H1 (cell line): ENCODE data around the gene IFNG-AS1. TPM values are rescaled to one million over a fixed set of nuclear protein-coding genes. Genes with fewer than 3 reads are reported as not detected.
A peak's percentile ranks its signal among the peaks of the same experiment; 100 is the strongest.

Experiments
- CTCF ChIA-PET: fragments of 300-600 bp; sonication (Branson Sonifier 250); formaldehyde crosslinking; loops from one replicate; lab custom pipeline; 2021; ENCODE audit not compliant: partially characterized antibody; lab: Charles Lee
- POLR2A ChIA-PET: fragments of 300-600 bp; sonication (Branson Sonifier 250); formaldehyde crosslinking; loops from one replicate; lab custom pipeline; 2021; ENCODE audit warnings: inconsistent platforms; ENCODE audit not compliant: partially characterized antibody; lab: Charles Lee
- DNase-seq, 2 experiments: peaks; one replicate each; pipeline versions ENCODE4 v3.0.0 to v3.0.0-alpha.2; 2010 to 2022; ENCODE audit warnings: low spot score in 2 of 2, low read depth in 1 of 2, mixed read lengths in 1 of 2
- FAIRE-seq: peaks from 2 replicates; lab custom pipeline; 2011; peaks lifted over from hg19 to GRCh38; lab: Jason Lieb, UNC
- H2AFZ ChIP-seq: 2 replicates; pipeline ENCODE4 v1.8.1; 2012; ENCODE audit warnings: low read length, inconsistent platforms
- H2AK5ac ChIP-seq: 2 replicates; pipeline ENCODE4 v1.6.1; 2013; ENCODE audit warnings: low read depth, low read length
- H2BK120ac ChIP-seq: replicated peaks from 2 replicates; pipeline ENCODE3; 2013; ENCODE audit warnings: low read depth, low read length, inconsistent platforms
- H2BK12ac ChIP-seq: 2 replicates; pipeline ENCODE4 v1.6.1; 2013; ENCODE audit warnings: low read depth, low read length
- H2BK15ac ChIP-seq: 2 replicates; pipeline ENCODE4 v1.6.1; 2013; ENCODE audit warnings: low read length
- H2BK20ac ChIP-seq: 2 replicates; pipeline ENCODE4 v1.6.1; 2013; ENCODE audit warnings: low read length
- H2BK5ac ChIP-seq: 2 replicates; pipeline ENCODE4 v1.6.1; 2013; ENCODE audit warnings: low read depth, low read length
- H3K14ac ChIP-seq: 2 replicates; pipeline ENCODE4 v1.6.1; 2013; ENCODE audit warnings: inconsistent platforms; ENCODE audit not compliant: insufficient read length
- H3K18ac ChIP-seq: 2 replicates; pipeline ENCODE4 v1.6.1; 2013; ENCODE audit warnings: low read length; ENCODE audit errors: extremely low read depth
- H3K23ac ChIP-seq: 2 replicates; pipeline ENCODE4 v1.6.1; 2013; ENCODE audit warnings: inconsistent platforms; ENCODE audit not compliant: insufficient read length
- H3K23me2 ChIP-seq: 2 replicates; pipeline ENCODE4 v1.6.1; 2013; ENCODE audit warnings: low read depth, low read length
- H3K27ac ChIP-seq: 2 replicates; pipeline ENCODE4 v1.6.1; 2011; ENCODE audit warnings: low read depth, low read length, inconsistent platforms
- H3K27me3 ChIP-seq, 4 experiments: replicated peaks in 1 of 4; 1 replicate in 1 of 4; 2 replicates in 3 of 4; pipeline versions ENCODE4 v1.6.1 to v1.8.1; 2011 to 2013; ENCODE audit warnings: low read length in 3 of 4, mild to moderate bottlenecking in 3 of 4, inconsistent platforms in 2 of 4, mixed read lengths in 2 of 4, moderate library complexity in 1 of 4; ENCODE audit not compliant: control insufficient read depth in 3 of 4, insufficient read depth in 3 of 4; ENCODE audit errors: extremely low read depth in 1 of 4
- H3K36me3 ChIP-seq, 4 experiments: 2 replicates each; pipeline versions ENCODE4 v1.6.1 to v1.8.1; 2011 to 2013; ENCODE audit warnings: mild to moderate bottlenecking in 4 of 4, low read length in 3 of 4, moderate library complexity in 2 of 4, control low read depth in 1 of 4, inconsistent platforms in 1 of 4; ENCODE audit not compliant: insufficient read depth in 4 of 4, control insufficient read depth in 2 of 4
- H3K4ac ChIP-seq: replicated peaks from 2 replicates; pipeline ENCODE3; 2013; ENCODE audit warnings: low read length, low read depth, mixed read lengths, inconsistent platforms; ENCODE audit not compliant: insufficient read length
- H3K4me1 ChIP-seq, 4 experiments: replicated peaks in 1 of 4; 1 replicate in 1 of 4; 2 replicates in 3 of 4; pipeline versions ENCODE4 v1.6.1 to v1.8.1; 2011 to 2013; ENCODE audit warnings: low read length in 3 of 4, inconsistent platforms in 2 of 4, mixed read lengths in 1 of 4; ENCODE audit not compliant: insufficient read depth in 4 of 4, control insufficient read depth in 3 of 4
- H3K4me2 ChIP-seq, 2 experiments: 2 replicates each; pipeline versions ENCODE4 v1.6.1 to v1.8.1; 2011 to 2013; ENCODE audit warnings: low read depth in 2 of 2, low read length in 2 of 2, control low read depth in 1 of 2, inconsistent platforms in 1 of 2, mild to moderate bottlenecking in 1 of 2; ENCODE audit not compliant: insufficient read depth in 1 of 2
- H3K4me3 ChIP-seq, 4 experiments: fragments of 200-600, 300-600 bp in 1 of 4; sonication (generic), shearing (Covaris generic), sonication (Bioruptor Twin) in 1 of 4; 2 replicates each; pipeline versions ENCODE4 v1.5.1 to v1.8.1; 2011 to 2016; ENCODE audit warnings: low read length in 4 of 4, low read depth in 3 of 4, control low read depth in 2 of 4, inconsistent platforms in 2 of 4, mild to moderate bottlenecking in 2 of 4, mixed read lengths in 1 of 4, moderate library complexity in 1 of 4; ENCODE audit not compliant: insufficient read depth in 2 of 4; ENCODE audit errors: extremely low read depth in 1 of 4
- H3K56ac ChIP-seq: replicated peaks from 2 replicates; pipeline ENCODE3; 2013; ENCODE audit warnings: low read depth, mild to moderate bottlenecking, mixed read lengths, low read length, inconsistent platforms; ENCODE audit not compliant: insufficient read length
- H3K79me1 ChIP-seq: 2 replicates; pipeline ENCODE4 v1.6.1; 2013; ENCODE audit warnings: low read depth, low read length, control low read depth
- H3K79me2 ChIP-seq, 2 experiments: 2 replicates each; pipeline versions ENCODE4 v1.6.1 to v1.8.1; 2012 to 2013; ENCODE audit warnings: low read length in 2 of 2, mild to moderate bottlenecking in 2 of 2, inconsistent platforms in 1 of 2; ENCODE audit not compliant: insufficient read depth in 2 of 2, control insufficient read depth in 1 of 2
- H3K9ac ChIP-seq, 4 experiments: replicated peaks in 1 of 4; 1 replicate in 1 of 4; 2 replicates in 3 of 4; pipeline versions ENCODE4 v1.6.1 to v1.8.1; 2011 to 2013; ENCODE audit warnings: low read depth in 3 of 4, low read length in 3 of 4, control low read depth in 2 of 4, mild to moderate bottlenecking in 2 of 4, moderate library complexity in 2 of 4, inconsistent platforms in 1 of 4; ENCODE audit errors: extremely low read depth in 1 of 4
- H3K9me3 ChIP-seq, 2 experiments: 2 replicates each; pipeline versions ENCODE4 v1.6.1 to v1.8.1; 2012 to 2013; ENCODE audit warnings: mild to moderate bottlenecking in 2 of 2, moderate library complexity in 2 of 2, control low read depth in 1 of 2, inconsistent platforms in 1 of 2, low read depth in 1 of 2, low read length in 1 of 2, mixed read lengths in 1 of 2; ENCODE audit not compliant: insufficient read depth in 2 of 2
- H4K20me1 ChIP-seq, 2 experiments: replicated peaks in 1 of 2; 2 replicates each; pipeline versions ENCODE3 to v1.8.1; 2011 to 2013; ENCODE audit warnings: inconsistent platforms in 2 of 2, low read length in 2 of 2, mild to moderate bottlenecking in 1 of 2; ENCODE audit not compliant: insufficient read depth in 2 of 2, control insufficient read depth in 1 of 2
- H4K5ac ChIP-seq: 2 replicates; pipeline ENCODE4 v1.6.1; 2013; ENCODE audit warnings: low read length, low read depth, mixed read lengths, inconsistent platforms; ENCODE audit not compliant: insufficient read length
- H4K8ac ChIP-seq: 2 replicates; pipeline ENCODE4 v1.8.0; 2013; ENCODE audit warnings: mild to moderate bottlenecking, moderate library complexity, low read length, inconsistent platforms; ENCODE audit not compliant: insufficient read depth; ENCODE audit errors: extremely low read depth
- H4K91ac ChIP-seq: replicated peaks from 2 replicates; pipeline ENCODE3; 2013; ENCODE audit warnings: low read length, mixed read lengths, inconsistent platforms; ENCODE audit not compliant: insufficient read length
- BACH1 ChIP-seq: IDR thresholded peaks from 2 replicates; pipeline ENCODE4 v1.6.1; 2012; ENCODE audit warnings: low read length, improper control_type of control experiment
- RAD21 ChIP-seq, 2 experiments: IDR thresholded peaks in 1 of 2; conservative IDR thresholded peaks in 1 of 2; 2 replicates each; pipeline ENCODE4 v1.6.1; 2011; ENCODE audit warnings: low read depth in 2 of 2, low read length in 2 of 2, improper control_type of control experiment in 1 of 2, inconsistent platforms in 1 of 2, mild to moderate bottlenecking in 1 of 2, moderate library complexity in 1 of 2
- YY1 ChIP-seq: IDR thresholded peaks from 2 replicates; pipeline ENCODE4 v1.6.1; 2011; ENCODE audit warnings: low read depth, mild to moderate bottlenecking, low read length
- ZNF274 ChIP-seq: IDR thresholded peaks from 2 replicates; pipeline ENCODE4 v1.7.0; 2012; ENCODE audit warnings: low read length, borderline replicate concordance; ENCODE audit errors: extremely low read depth
- WGBS, 2 experiments: shearing (Covaris generic) in 1 of 2; methylation state at CpG; one replicate each; pipeline versions ENCODE4 v1.1.6 to v1.1.7; 2013 to 2015; ENCODE audit warnings: low lambda C conversion rate in 2 of 2, mixed read lengths in 2 of 2, inconsistent platforms in 1 of 2, low coverage in 1 of 2, missing lambda C conversion rate in 1 of 2; ENCODE audit not compliant: insufficient replicate concordance in 2 of 2, insufficient coverage in 1 of 2, insufficient read length in 1 of 2; ENCODE audit errors: extremely low coverage in 1 of 2, missing lambda C conversion rate in 1 of 2; 5-methylcytosine and 5-hydroxymethylcytosine counted together
- polyA plus RNA-seq, 7 experiments: library from polyadenylated mRNA; depleted of rRNA in 3 of 7; stranded (reverse) in 5 of 7; unstranded in 2 of 7; fragments of >200 nt in 5 of 7; fragments of 200-250 nt in 2 of 7; gene quantifications; 1 replicate in 5 of 7; 2 replicates in 1 of 7; 4 replicates in 1 of 7; pipeline versions ENCODE4 v1.2.1 to v1.2.3, GENCODE V29; 2011 to 2013; ENCODE audit warnings: missing spikeins in 2 of 7, mixed read lengths in 2 of 7
- total RNA-seq: library from RNA; stranded (reverse); fragmentation: NEBNext Ultra II Directional; extraction: Animal tissue kit (Norgen Biotek cat#: 25700); gene quantifications from 2 replicates; pipeline ENCODE4 v1.2.1, GENCODE V29; 2021
- TF ChIP-seq, protein P1 (sequence below), 3 experiments: IDR thresholded peaks; 1 replicate in 2 of 3; 2 replicates in 1 of 3; pipeline versions ENCODE4 v1.5.1 to v1.6.1; 2011; ENCODE audit warnings: low read length in 3 of 3, mild to moderate bottlenecking in 3 of 3, inconsistent platforms in 2 of 3, low read depth in 1 of 3, moderate library complexity in 1 of 3; ENCODE audit not compliant: insufficient read depth in 1 of 3; ENCODE audit errors: control extremely low read depth in 1 of 3

IFNG-AS1 gene
- total and polyA plus RNA-seq, 2 of the 8 experiments (the other 6 are each of a cell fraction or from before 2014, with no cell fraction given): not detected

DNA sequence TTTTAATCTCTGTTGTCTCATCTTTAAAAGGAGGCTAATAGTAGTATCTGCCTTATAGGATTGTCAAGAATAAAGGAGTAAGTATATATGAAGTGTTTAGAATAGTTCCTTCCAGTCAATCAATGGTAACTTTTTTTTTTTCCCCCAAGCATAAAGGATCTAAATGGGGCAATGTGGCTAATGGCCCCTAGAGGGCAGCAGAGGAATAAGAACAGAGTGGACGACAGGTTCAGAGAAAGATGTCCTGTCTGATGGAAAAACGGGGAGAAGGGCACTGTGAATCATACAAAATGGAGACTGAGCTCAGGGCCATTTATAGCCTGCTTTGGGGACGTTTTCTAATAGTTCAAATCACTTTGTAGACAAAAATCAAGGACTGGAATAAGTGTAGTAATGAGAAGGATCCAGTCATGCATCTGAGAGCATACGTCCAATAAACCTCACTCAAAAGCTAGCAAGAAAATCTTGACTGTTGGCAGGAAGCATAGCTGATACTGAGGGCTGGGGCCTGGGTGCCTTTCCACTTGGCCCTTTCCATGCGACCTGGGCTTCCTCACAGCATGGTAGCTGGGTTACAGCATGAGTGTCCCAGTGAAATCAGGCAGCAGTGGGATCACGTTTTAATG, 51.3 kb downstream of the IFNG-AS1 start:
- Histone ChIP-seq H3K4me2 (no peak overlapping the region), H3K4me1 (no peaks in the 10 kb centered on the region), H2AFZ (peak overlapping the region; percentile 97), H3K27me3 (no peaks in the 10 kb centered on the region), H3K4ac (no peak overlapping the region), H3K79me1 (no peaks in the 10 kb centered on the region), H4K8ac (no peak overlapping the region), H3K23ac (no peak overlapping the region), H2BK5ac (no peak overlapping the region), H3K27ac (no peak overlapping the region), H2BK12ac (no peak overlapping the region), H4K20me1 (no peaks in the 10 kb centered on the region), H3K79me2 (no peaks in the 10 kb centered on the region), H3K9ac (no peak overlapping the region), H2BK20ac (no peak overlapping the region), H3K14ac (no peak overlapping the region), H3K9me3 (no peaks in the 10 kb centered on the region; a peak in 1 of 4 replicates), H3K56ac (no peak overlapping the region), H2BK15ac (no peak overlapping the region), H3K4me3 (no peak overlapping the region), H2AK5ac (no peak overlapping the region), H2BK120ac (no peak overlapping the region), H3K23me2 (no peaks in the 10 kb centered on the region), H4K91ac (no peak overlapping the region), H3K18ac (no peak overlapping the region), H3K36me3 (no peaks in the 10 kb centered on the region), H4K5ac (peak overlapping the region; percentile 61)
- no peak for TF ChIP-seq BACH1
- TF ChIP-seq RAD21 (IDR thresholded peaks at IDR 0.05 in 1 of 2, conservative IDR thresholded peaks at IDR 0.05 in 1 of 2; ENCODE audit: low read depth in 2 of 2, low read length in 2 of 2): peak; percentile 94 to 96
- TF ChIP-seq, protein P1, sequence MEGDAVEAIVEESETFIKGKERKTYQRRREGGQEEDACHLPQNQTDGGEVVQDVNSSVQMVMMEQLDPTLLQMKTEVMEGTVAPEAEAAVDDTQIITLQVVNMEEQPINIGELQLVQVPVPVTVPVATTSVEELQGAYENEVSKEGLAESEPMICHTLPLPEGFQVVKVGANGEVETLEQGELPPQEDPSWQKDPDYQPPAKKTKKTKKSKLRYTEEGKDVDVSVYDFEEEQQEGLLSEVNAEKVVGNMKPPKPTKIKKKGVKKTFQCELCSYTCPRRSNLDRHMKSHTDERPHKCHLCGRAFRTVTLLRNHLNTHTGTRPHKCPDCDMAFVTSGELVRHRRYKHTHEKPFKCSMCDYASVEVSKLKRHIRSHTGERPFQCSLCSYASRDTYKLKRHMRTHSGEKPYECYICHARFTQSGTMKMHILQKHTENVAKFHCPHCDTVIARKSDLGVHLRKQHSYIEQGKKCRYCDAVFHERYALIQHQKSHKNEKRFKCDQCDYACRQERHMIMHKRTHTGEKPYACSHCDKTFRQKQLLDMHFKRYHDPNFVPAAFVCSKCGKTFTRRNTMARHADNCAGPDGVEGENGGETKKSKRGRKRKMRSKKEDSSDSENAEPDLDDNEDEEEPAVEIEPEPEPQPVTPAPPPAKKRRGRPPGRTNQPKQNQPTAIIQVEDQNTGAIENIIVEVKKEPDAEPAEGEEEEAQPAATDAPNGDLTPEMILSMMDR (IDR thresholded peaks at IDR 0.05; ENCODE audit: control extremely low read depth in 1 of 3, insufficient read depth in 1 of 3, low read depth in 1 of 3, low read length in 3 of 3): peak; percentile 25 to 81 (median 76)
- no peak for TF ChIP-seq ZNF274
- TF ChIP-seq YY1: peak; percentile 70; the same call in 1 of the 2 replicates
- DNase-seq: peak in 1 of 2 experiments; percentile 67
- 43% methylated on average over 6 of the region's 6 CpGs; no CpG with 5 or more reads in 1 of the 2 experiments for WGBS, 2 experiments
- ChIA-PET CTCF (interaction anchor here (0.6 to 8.4 kb wide), 52 partner anchors 9 to 1021 kb away, joined by 3 to 82 read pairs (median 4); partner anchors contain the start of gene IFNG), POLR2A (interaction anchor here (0.7 to 1.6 kb wide), 2 partner anchors 610 to 1210 kb away, joined by 3 to 4 read pairs; no protein-coding TSS in a partner anchor)
- peak; percentile 45 for FAIRE-seq
